ENCODE data around the gene PILRA.
"Not testable (repeated sequence)": the region's sequence is repeated elsewhere in the genome, so short reads cannot be mapped to it uniquely, and the experiment has no call there.

The PILRA gene

GRCh38 chr7:100441641-100442535 is 68.6 kb downstream of the PILRA start:
- no peak for TF ChIP-seq CTCF (IDR thresholded peaks at IDR 0.05; ENCODE audit: extremely low read depth, insufficient read depth, missing control alignments)
- no peak for DNase-seq (ENCODE audit: low spot score)
- in situ Hi-C loops (cut with MboI; ENCODE audit: low pct_unique_long_range_greater_than_20kb, low sequenced_read_pairs, unreplicated experiment), result no loop called here

- in situ Hi-C loops (cut with MboI; ENCODE audit: low pct_unique_long_range_greater_than_20kb, low sequenced_read_pairs, unreplicated experiment), result no loop called here
- DNase-seq (ENCODE audit: low spot score), result no peak
- TF ChIP-seq CTCF (IDR thresholded peaks at IDR 0.05; ENCODE audit: extremely low read depth, insufficient read depth, missing control alignments), result no peak
These were observed 70.0 kb downstream of the PILRA start for GRCh38 chr7:100443096-100443840.

GRCh38 chr7:100444311-100445278 is 71.3 kb downstream of the PILRA start:
- DNase-seq (ENCODE audit: low spot score), result no peak
- no peak for TF ChIP-seq CTCF (IDR thresholded peaks at IDR 0.05; ENCODE audit: extremely low read depth, insufficient read depth, missing control alignments)
- in situ Hi-C loops (cut with MboI; ENCODE audit: low pct_unique_long_range_greater_than_20kb, low sequenced_read_pairs, unreplicated experiment), result no loop called here

- in situ Hi-C loops (cut with MboI; ENCODE audit: low pct_unique_long_range_greater_than_20kb, low sequenced_read_pairs, unreplicated experiment), result no loop called here
- no peak for TF ChIP-seq CTCF (IDR thresholded peaks at IDR 0.05; ENCODE audit: extremely low read depth, insufficient read depth, missing control alignments)
- DNase-seq (ENCODE audit: low spot score), result no peak
These were observed 72.8 kb downstream of the PILRA start for GRCh38 chr7:100446040-100446439.

GRCh38 chr7:100447363-100447762 is 74.1 kb downstream of the PILRA start:
- in situ Hi-C loops (cut with MboI; ENCODE audit: low pct_unique_long_range_greater_than_20kb, low sequenced_read_pairs, unreplicated experiment); DNase-seq (ENCODE audit: low spot score): not testable (repeated sequence)

- TF ChIP-seq CTCF (IDR thresholded peaks at IDR 0.05; ENCODE audit: extremely low read depth, insufficient read depth, missing control alignments), result no peak
- in situ Hi-C loops (cut with MboI; ENCODE audit: low pct_unique_long_range_greater_than_20kb, low sequenced_read_pairs, unreplicated experiment), result no loop called here
- DNase-seq (ENCODE audit: low spot score), result no peak
These were observed 76.0 kb downstream of the PILRA start for GRCh38 chr7:100449190-100449795.

Data from GM13977 (cell line).